Cardiac septum (tissue), 1 donor: ENCODE results near the gene FGF2. TPM values are rescaled to one million over a fixed set of nuclear protein-coding genes. Genes with fewer than 3 reads are reported as not detected.
"Not testable (repeated sequence)": the region's sequence is repeated elsewhere in the genome, so short reads cannot be mapped to it uniquely, and the experiment has no call there.

ENCODE experiments used
- DNase-seq: peaks from one replicate; pipeline ENCODE4 v3.0.0-alpha.2; 2020; ENCODE audit warnings: low spot score
- intact Hi-C: fragments of 100-400 bp; cut with DNase I; formaldehyde crosslinking; loops from one replicate; pipeline ENCODE4 v1.14.0; 2022
- total RNA-seq: library from RNA; stranded (reverse); fragmentation: NEBNext Ultra II Directional; extraction: Animal tissue kit (Norgen Biotek cat#: 25700); gene quantifications from one replicate; pipeline ENCODE4 v1.2.1, GENCODE V29; 2021
- donor health status: DM: no; HTN: no; CAD: no.

Gene FGF2
- total RNA-seq, 1 donor from 2014 or later, result 9.8 TPM

- no peak for DNase-seq
- intact Hi-C loops, result no loop called here
Measured at GRCh38 chr4:122810669-122811068, 16.0 kb upstream of the FGF2 start.

GRCh38 chr4:122811781-122812180, 14.8 kb upstream of the FGF2 start:
- intact Hi-C loops, DNase-seq: not testable (repeated sequence)

DNA sequence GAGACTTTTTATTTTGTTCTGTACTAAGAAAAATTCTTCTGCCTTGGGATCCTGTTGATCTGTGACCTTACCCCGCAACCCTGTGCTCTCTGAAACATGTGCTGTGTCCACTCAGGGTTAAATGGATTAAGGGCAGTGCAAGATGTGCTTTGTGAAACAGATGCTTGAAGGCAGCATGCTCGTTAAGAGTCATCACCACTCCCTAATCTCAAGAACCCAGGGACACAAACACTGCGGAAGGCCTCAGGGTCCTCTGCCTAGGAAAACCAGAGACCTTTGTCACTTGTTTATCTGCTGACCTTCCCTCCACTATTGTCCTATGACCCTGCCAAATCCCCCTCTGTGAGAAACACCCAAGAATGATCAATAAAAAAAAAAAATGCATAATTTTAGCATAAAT, 13.8 kb upstream of the FGF2 start:
- DNase-seq, intact Hi-C loops: not testable (repeated sequence)

GRCh38 chr4:122814426-122814825, 12.2 kb upstream of the FGF2 start:
- intact Hi-C loops, result no loop called here

DNA sequence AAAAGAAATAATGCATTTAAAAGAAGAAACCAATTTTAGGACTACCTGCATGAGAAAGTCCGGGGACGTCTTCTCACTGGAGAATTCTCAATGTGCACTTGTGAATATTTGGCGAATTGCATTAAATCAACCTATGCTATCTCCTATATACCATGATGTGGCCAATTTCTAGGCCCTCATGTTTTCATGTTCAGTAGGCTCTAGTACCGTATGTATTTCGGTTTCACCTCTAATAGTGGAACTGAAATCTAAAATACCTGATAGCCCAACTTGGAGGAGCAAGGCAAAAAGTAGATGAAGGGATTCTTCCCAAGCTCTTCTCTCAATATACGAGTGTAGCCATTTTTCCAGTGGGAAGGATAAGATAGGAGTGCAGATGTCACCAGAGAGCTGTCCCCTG, 11.4 kb upstream of the FGF2 start:
- intact Hi-C loops, result no loop called here

More at GRCh38 chr4:122814426-122814825, 12.2 kb upstream of the FGF2 start:
- DNase-seq, result no peak

GRCh38 chr4:122816476-122816875, 10.2 kb upstream of the FGF2 start:
- DNase-seq, result no peak
- intact Hi-C loops, result no loop called here

More for the DNA sequence above, 11.4 kb upstream of the FGF2 start:
- no peak for DNase-seq

- intact Hi-C loops, result no loop called here
- no peak for DNase-seq
Measured at GRCh38 chr4:122819708-122820449, 6.8 kb upstream of the FGF2 start.

DNA sequence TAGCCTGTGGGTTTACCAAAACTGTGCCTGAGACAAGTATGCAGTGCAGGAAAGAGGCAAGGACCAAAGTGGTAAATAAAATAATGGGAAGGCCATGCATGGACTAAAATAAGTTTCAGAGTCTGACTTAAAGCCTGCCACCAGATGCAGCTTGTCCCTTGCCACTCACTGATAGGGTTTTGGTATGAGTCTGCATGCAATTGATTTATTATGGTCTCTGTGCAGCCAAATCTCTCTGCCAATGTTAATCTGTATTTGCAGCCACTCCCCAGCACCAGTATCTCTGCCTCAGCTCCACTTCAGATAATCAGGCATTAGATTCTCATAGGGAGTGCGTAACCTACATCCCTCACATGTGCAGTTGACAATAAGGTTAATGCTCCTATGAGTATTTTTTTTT, 5.5 kb upstream of the FGF2 start:
- intact Hi-C loops, result no loop called here
- DNase-seq, result no peak

DNA sequence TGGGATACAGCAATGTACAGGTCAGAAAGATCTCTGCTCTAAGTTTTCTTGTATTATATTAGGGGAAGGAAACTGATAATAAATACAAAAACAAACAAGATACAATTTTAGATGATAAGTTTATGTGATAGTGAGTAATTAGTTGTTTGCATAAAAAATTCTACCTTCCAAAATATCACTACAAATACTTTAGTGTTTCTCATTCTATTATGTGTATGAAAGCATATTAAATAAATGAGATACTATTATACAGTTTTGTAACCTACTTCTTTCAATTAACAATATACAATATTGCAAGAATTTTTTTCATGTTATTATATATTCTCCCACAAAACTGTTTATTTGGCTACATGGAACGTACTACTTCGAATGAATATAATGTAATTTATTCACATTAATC, 4.2 kb upstream of the FGF2 start:
- no peak for DNase-seq
- intact Hi-C loops, result no loop called here

GRCh38 chr4:122823476-122823875, 3.2 kb upstream of the FGF2 start:
- intact Hi-C loops, result no loop called here
- no peak for DNase-seq

DNA sequence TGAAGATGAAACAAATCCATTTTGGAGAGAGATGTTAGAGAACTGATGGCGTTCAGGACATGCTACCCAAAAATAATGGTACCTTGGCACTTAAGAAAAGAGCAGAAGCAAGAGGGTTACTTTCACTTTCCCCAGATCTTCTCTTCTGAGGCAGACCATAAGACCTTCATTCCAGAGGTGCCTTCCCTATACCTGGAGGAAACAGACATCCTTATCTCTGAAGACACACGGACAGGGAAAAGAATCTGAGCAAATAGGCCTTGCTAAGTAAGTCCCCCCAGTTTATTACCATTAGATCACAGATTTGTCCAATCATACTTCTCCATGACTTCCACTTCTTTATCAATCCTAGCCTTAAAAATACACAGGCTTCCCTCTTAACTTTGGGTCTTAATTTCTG, 2.0 kb upstream of the FGF2 start:
- intact Hi-C loops, result no loop called here
- no peak for DNase-seq

- DNase-seq, result no peak
- intact Hi-C loops, result no loop called here
Measured at GRCh38 chr4:122826079-122826527, 528 bp upstream of the FGF2 start.

- DNase-seq, result no peak
- intact Hi-C loops, result no loop called here
Measured at GRCh38 chr4:122827258-122827878, 737 bp downstream of the FGF2 start.

DNA sequence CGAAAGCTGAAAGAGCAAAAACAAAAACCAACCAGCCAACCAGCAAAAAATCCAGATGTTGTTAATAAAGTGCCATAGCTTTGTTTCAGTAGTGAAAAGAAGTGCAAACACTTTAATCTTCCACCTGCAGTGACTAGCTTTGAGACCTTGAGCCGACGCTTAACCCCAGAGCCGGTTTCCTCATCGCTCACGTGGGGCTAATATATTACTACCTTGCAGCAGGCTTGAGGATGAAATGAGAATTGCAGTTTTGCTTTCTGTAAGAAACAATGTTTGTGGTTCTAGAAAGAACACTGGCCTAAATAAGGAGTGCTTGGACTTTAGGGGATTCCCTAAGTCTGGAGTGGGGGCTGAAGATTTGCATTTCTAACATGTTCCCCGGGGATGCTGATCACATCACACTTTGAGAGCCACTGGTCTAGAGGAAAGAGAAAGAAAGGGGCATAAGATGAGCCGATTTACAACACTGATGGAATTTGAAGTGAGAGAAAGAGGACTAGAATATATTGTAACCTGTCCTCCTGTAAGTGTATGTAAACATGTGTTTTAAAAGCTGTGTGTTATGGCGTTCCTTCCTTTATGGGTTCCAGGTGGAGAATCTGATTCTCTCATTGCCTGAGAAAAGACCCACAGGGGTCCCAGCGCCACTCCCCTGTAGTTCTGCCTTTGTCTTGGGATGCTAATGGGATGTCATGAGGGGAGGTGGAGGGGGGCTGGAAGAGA, 1.4 kb downstream of the FGF2 start:
- no peak for DNase-seq
- intact Hi-C loops, result no loop called here

GRCh38 chr4:122830426-122831095, 3.9 kb downstream of the FGF2 start:
- DNase-seq, result no peak
- intact Hi-C loops, result no loop called here

- no peak for DNase-seq
- intact Hi-C loops, result no loop called here
Measured at GRCh38 chr4:122831515-122832196, 5.0 kb downstream of the FGF2 start.

DNA sequence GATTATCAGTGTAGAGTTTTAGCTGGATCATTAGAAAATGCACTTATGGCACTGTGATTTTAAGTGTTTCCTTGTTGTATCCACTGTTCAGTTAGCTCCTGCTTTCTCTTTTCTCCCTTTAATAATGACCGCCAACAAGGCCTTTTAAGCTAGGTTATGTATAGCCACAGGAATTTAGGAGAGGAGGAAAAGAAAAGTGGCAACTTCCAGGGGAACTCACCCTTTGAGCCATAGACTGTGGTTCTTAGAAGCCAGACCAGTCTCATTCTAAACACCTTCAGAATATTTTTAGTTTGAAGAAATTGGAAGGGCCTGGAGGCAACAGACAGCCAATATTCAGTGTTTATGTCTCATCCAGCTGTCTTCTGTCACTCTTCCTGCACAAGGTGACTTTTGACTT, 6.1 kb downstream of the FGF2 start:
- no peak for DNase-seq
- intact Hi-C loops, result no loop called here

- no peak for DNase-seq
- intact Hi-C loops, result no loop called here
Measured at GRCh38 chr4:122833999-122834398, 7.4 kb downstream of the FGF2 start.

DNA sequence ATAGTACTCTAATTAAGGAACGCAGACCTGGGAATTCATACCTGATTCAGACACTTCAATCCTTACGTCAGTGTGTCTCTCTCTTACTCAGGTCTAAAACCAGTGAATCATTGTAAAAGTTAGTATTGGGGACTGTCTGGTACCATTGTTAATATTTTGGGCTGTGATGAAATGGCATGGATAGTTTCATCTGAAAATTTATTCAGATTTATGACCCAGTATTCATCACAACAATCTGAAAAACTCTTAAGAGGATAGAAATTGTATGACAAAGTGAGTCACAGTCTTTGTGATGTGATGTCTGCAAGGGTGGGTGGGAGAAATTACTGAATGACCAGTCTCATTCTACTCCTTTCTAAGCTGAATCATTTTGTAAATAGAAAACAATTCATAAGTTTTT, 10.3 kb downstream of the FGF2 start:
- DNase-seq, result no peak
- intact Hi-C loops, result no loop called here

DNA sequence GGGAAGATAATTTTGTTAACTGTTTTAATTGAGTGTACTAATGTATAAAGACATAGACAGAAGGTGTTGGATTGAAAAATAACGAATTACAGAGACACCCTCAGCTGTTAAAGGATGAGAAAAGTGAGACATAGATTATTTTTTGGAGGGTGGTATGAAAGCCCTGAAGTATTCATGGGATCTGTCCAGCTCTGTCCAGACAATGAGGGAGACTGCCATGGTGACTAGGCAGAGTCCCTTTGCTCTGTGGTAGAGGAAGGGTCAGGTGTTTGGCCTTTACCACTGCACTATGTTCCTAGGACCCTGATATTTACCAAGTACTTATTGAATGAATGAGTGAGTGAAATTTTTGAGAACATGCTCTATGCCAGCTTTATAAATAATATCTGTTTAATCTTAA, 11.4 kb downstream of the FGF2 start:
- no peak for DNase-seq
- intact Hi-C loops, result no loop called here
